OCI-LY7 (cell line): Measurements from ENCODE around the gene U2SURP.

Source experiments
- EZH2phosphoT487 ChIP-seq: fragments of 200-600 bp; sonication (generic); IDR thresholded peaks from 2 replicates; pipeline ENCODE4 v1.6.1; 2018; ENCODE audit warnings: low read depth, borderline replicate concordance, mild to moderate bottlenecking, mixed run types, antibody characterized with exemption, low read length, moderate library complexity, mixed read lengths
- TF ChIP-seq, protein P1 (sequence below): fragments of 200-600 bp; sonication (generic); conservative IDR thresholded peaks from 2 replicates; pipeline ENCODE4 v1.5.1; 2014; ENCODE audit warnings: mild to moderate bottlenecking, antibody characterized with exemption, low read length, moderate library complexity, mixed read lengths

DNA sequence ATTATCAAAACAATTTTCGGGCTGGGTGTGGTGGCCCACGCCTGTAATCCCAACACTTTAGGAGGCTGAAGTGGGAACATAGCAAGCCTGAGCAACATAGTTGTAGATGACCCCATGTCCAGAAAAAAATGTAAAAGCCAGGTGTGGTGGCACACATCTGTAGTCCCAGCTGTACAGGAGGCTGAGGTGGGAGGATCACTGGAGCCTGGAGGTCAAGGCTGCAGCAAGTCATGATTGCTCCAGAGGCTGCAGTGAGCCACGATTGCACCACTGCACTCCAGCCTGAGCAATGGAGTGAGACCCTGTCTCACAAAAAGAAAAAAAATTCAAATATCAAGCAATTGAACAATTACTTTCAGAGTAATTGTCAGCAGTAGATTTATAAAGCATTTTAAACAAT lies 29.9 kb upstream of the U2SURP start:
- TF ChIP-seq, protein P1, sequence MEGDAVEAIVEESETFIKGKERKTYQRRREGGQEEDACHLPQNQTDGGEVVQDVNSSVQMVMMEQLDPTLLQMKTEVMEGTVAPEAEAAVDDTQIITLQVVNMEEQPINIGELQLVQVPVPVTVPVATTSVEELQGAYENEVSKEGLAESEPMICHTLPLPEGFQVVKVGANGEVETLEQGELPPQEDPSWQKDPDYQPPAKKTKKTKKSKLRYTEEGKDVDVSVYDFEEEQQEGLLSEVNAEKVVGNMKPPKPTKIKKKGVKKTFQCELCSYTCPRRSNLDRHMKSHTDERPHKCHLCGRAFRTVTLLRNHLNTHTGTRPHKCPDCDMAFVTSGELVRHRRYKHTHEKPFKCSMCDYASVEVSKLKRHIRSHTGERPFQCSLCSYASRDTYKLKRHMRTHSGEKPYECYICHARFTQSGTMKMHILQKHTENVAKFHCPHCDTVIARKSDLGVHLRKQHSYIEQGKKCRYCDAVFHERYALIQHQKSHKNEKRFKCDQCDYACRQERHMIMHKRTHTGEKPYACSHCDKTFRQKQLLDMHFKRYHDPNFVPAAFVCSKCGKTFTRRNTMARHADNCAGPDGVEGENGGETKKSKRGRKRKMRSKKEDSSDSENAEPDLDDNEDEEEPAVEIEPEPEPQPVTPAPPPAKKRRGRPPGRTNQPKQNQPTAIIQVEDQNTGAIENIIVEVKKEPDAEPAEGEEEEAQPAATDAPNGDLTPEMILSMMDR = no peak
- TF ChIP-seq EZH2phosphoT487 = no peak
